Stimulated activated CD4-positive, alpha-beta T cell treated with anti-CD3 and anti-CD28 coated beads, Interleukin-2, amount 100 ng/mL, for 24 hours (primary cell): ENCODE measurements around the gene PICK1.

Experiments
- DNase-seq, 2 donors: peaks; one replicate each; pipeline ENCODE4 v3.0.0-alpha.2; 2020

The PICK1 gene

GRCh38 chr22:38056969-38057891 is at the start of gene PICK1:
Gene PICK1 (plus strand): TSS chr22:38057404. CDS start chr22:38057810, 406 bp downstream.
- DNase-seq = peak; percentile 81 to 85

GRCh38 chr22:38009000-38009806 is 48.0 kb upstream of the PICK1 start:
- DNase-seq = no peak

- DNase-seq = no peak
These were observed 44.6 kb upstream of the PICK1 start for GRCh38 chr22:38012604-38013072.

GRCh38 chr22:38014083-38014482 is 43.1 kb upstream of the PICK1 start:
- no peak for DNase-seq

- DNase-seq = no peak
These were observed 40.7 kb upstream of the PICK1 start for GRCh38 chr22:38016182-38017151.

GRCh38 chr22:38017272-38017920 is 39.8 kb upstream of the PICK1 start:
- DNase-seq = no peak

- no peak for DNase-seq
These were observed 39.0 kb upstream of the PICK1 start for GRCh38 chr22:38017939-38018885.

- no peak for DNase-seq
These were observed 38.0 kb upstream of the PICK1 start for GRCh38 chr22:38018938-38019827.

GRCh38 chr22:38021206-38021605 is 36.0 kb upstream of the PICK1 start:
- no peak for DNase-seq

GRCh38 chr22:38023045-38023444 is 34.2 kb upstream of the PICK1 start:
- no peak for DNase-seq

GRCh38 chr22:38025514-38025913 is 31.7 kb upstream of the PICK1 start:
- DNase-seq = no peak

- no peak for DNase-seq
These were observed 30.8 kb upstream of the PICK1 start for GRCh38 chr22:38026130-38027111.

- DNase-seq = no peak
These were observed 29.7 kb upstream of the PICK1 start for GRCh38 chr22:38027487-38027886.

- no peak for DNase-seq
These were observed 28.7 kb upstream of the PICK1 start for GRCh38 chr22:38028344-38029130.

GRCh38 chr22:38029370-38029769 is 27.8 kb upstream of the PICK1 start:
- DNase-seq = no peak

GRCh38 chr22:38029901-38030300 is 27.3 kb upstream of the PICK1 start:
- DNase-seq = no peak

GRCh38 chr22:38030311-38031133 is 26.7 kb upstream of the PICK1 start:
- no peak for DNase-seq
